Activated naive CD4-positive, alpha-beta T cell treated with anti-CD3 and anti-CD28 coated beads, Interleukin-2, amount 50 U/mL, for 24 hours (primary cell): ENCODE results near the gene DGCR2.
"Not testable (repeated sequence)": the region's sequence is repeated elsewhere in the genome, so short reads cannot be mapped to it uniquely, and the experiment has no call there.

Experiments
- H3K27ac Mint-ChIP-seq: one replicate; pipeline ENCODE4 v1.8.0; 2021; ENCODE audit warnings: mild to moderate bottlenecking, mixed read lengths
- H3K27me3 Mint-ChIP-seq: one replicate; pipeline ENCODE4 v1.8.0; 2021; ENCODE audit warnings: mixed read lengths
- H3K36me3 Mint-ChIP-seq: one replicate; pipeline ENCODE4 v1.8.0; 2021; ENCODE audit warnings: mixed read lengths
- H3K4me1 Mint-ChIP-seq: one replicate; pipeline ENCODE4 v1.8.0; 2021; ENCODE audit warnings: mixed read lengths
- H3K4me3 Mint-ChIP-seq: one replicate; pipeline ENCODE4 v1.8.0; 2021; ENCODE audit warnings: mild to moderate bottlenecking, mixed read lengths
- H3K9me3 Mint-ChIP-seq: one replicate; pipeline ENCODE4 v1.8.0; 2021; ENCODE audit warnings: mixed read lengths

Gene DGCR2

DNA sequence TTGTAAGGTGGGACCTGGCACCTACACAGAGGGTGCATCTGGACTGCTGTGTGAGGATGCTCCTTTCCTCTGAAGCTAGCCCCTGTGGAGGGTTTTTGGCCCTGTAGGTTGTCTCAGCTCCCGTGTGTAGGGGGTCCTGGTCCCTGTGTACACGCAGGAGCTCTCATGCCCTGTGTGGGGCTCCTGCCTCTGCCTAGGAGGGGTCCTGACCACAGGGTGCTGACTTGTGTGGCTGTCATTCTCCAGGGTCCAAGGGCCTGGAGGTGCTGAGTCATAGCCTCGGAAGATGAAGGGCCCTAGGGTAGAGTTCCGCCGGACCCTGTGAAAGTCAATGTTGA is 88.7 kb downstream of the DGCR2 start:
- not testable (repeated sequence) for H3K4me3 Mint-ChIP-seq, H3K27me3 Mint-ChIP-seq, H3K4me1 Mint-ChIP-seq, H3K36me3 Mint-ChIP-seq, H3K9me3 Mint-ChIP-seq, H3K27ac Mint-ChIP-seq

DNA sequence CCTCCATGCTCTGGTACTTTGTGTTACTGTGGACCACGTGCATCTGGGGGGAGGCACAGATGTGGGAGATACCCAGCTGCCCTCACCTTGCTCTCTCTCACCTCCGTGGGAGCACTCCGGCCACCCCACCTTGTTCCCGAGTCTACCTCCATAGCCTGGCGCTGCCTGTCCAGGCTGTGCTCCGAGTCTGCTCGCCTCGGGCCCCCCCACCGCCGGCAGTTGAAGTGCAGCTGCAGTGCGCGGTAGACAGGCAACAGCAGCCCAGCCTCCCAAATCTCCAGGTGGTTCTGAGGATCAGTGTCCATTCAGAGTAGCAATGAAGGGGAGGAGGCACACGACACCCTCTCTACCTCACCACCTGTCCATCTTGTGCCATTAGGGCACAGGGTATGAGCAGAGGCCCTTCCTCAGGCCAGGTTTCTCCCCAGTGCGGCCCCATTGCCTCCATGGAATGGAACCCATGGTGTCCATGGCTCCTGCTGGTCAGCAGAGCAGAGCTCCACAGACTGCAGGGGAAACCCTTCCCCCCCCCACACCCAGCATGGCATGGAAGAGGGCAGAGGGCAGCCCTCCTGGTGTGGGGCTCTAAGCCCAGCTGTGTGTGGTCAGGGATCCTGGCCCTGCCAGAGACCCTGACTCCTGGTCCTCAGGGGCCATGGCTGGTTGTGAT is 89.2 kb downstream of the DGCR2 start:
- not testable (repeated sequence) for H3K4me3 Mint-ChIP-seq, H3K27me3 Mint-ChIP-seq, H3K4me1 Mint-ChIP-seq, H3K36me3 Mint-ChIP-seq, H3K9me3 Mint-ChIP-seq, H3K27ac Mint-ChIP-seq

- H3K36me3 Mint-ChIP-seq, H3K9me3 Mint-ChIP-seq: not testable (repeated sequence)
Measured at GRCh38 chr22:19032156-19032785, 89.9 kb downstream of the DGCR2 start.

GRCh38 chr22:19030889-19031252 is 91.3 kb downstream of the DGCR2 start:
- H3K27me3 Mint-ChIP-seq, result peaks cover 13% of the 10 kb centered on the region
- H3K36me3 Mint-ChIP-seq, H3K4me3 Mint-ChIP-seq, H3K9me3 Mint-ChIP-seq, H3K4me1 Mint-ChIP-seq, H3K27ac Mint-ChIP-seq: not testable (repeated sequence)

More at GRCh38 chr22:19032156-19032785, 89.9 kb downstream of the DGCR2 start:
- H3K27ac Mint-ChIP-seq, H3K27me3 Mint-ChIP-seq, H3K4me3 Mint-ChIP-seq, H3K4me1 Mint-ChIP-seq: not testable (repeated sequence)

GRCh38 chr22:19030226-19030888 is 91.9 kb downstream of the DGCR2 start:
- not testable (repeated sequence) for H3K27ac Mint-ChIP-seq, H3K9me3 Mint-ChIP-seq, H3K36me3 Mint-ChIP-seq, H3K4me3 Mint-ChIP-seq, H3K4me1 Mint-ChIP-seq
- peaks cover 13% of the 10 kb centered on the region for H3K27me3 Mint-ChIP-seq

DNA sequence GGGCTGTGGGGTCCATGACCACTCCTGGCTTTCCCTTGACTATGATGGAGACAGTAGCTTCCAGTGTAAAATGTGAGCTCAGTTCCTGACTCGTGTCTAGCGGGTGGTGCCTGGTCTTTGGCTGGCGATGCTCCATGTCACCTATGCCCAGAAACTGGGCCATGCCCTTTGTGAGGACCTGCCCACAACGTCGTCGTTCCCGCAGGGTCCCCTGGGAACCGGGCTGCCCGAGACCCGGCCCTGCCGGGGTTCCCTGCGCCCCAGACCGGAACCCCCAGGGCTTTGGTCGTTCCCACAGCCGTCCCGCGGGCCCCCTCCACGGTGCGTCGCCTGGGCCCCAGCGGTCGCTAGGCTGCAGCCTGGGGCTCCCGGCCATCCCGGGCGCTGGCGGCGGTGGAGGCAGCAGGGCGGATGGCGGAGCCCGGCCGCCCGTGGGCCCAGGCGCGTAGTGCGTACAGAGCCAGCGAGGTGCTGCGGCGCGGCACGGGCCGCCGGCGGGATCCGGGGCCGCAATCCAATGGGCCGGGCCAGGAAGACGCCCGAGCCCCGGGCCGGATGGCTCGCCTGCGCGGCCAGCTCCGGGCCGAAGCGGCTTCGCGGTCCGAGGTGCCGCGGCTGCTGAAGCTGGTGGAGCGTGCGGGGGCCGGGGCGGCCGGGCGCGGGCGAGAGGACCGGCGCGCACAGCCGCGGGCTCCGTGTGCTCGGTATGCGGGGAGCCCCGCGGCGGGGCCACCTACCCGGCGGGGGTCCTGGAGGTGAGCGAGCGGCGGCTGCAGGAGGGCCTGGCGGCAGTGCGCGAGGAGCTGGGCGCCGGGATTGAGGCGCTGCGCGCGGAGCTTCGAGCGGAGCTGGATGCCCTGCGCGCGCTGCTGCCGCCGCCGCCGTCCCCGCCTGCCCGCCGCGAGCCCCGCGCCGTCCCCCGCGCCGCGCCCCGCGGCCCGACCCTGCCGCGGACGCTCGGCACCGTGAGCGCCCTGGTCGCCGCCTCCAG is 92.8 kb downstream of the DGCR2 start:
- not testable (repeated sequence) for H3K9me3 Mint-ChIP-seq, H3K4me3 Mint-ChIP-seq, H3K27ac Mint-ChIP-seq, H3K4me1 Mint-ChIP-seq, H3K36me3 Mint-ChIP-seq
- H3K27me3 Mint-ChIP-seq, result peaks cover 13% of the 10 kb centered on the region

DNA sequence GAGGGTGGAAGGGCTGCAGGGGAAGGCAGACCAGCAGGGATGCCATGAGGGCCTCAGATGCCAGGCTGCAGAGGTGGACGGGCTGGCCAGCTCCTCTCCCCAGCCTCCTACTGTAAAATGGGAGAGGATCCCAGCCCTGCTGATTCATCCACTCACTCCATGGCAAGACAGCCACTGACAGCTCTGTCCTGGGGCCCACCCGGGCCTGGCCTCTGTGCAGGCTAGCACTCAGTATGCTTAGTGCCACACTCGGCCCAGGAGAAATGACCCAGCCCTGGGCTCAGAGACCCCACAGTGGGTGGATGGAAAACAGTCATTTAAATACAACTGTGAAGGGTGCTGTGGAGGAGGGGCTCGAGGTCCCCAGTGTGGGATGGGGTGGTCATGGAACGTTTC is 94.2 kb downstream of the DGCR2 start:
- H3K27ac Mint-ChIP-seq, H3K4me1 Mint-ChIP-seq, H3K9me3 Mint-ChIP-seq, H3K4me3 Mint-ChIP-seq, H3K36me3 Mint-ChIP-seq: not testable (repeated sequence)
- peaks cover 18% of the 10 kb centered on the region for H3K27me3 Mint-ChIP-seq

GRCh38 chr22:19027371-19028059 is 94.7 kb downstream of the DGCR2 start:
- H3K4me3 Mint-ChIP-seq, H3K36me3 Mint-ChIP-seq, H3K9me3 Mint-ChIP-seq, H3K4me1 Mint-ChIP-seq, H3K27ac Mint-ChIP-seq: not testable (repeated sequence)
- H3K27me3 Mint-ChIP-seq, result peaks cover 22% of the 10 kb centered on the region

DNA sequence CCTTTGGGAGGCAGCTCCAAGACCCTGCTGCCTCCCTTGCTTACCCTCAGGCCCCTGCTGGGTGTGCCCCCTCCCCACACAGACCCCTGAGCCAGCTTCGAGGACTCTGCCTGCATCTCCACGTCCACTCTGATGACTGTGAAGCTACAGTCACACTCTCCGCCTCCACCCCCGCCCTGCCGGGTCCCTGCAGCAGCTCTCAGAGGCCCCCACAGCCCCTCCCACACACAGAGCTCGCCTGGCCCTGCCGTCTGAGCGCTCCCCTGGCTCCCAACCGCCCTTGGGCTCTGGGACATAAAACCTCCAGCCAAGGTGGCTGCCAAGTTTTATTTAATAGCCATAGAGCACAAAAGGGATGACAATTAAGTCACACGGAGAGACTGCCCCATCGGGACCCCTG is 96.1 kb downstream of the DGCR2 start:
- not testable (repeated sequence) for H3K27ac Mint-ChIP-seq, H3K9me3 Mint-ChIP-seq, H3K4me3 Mint-ChIP-seq, H3K4me1 Mint-ChIP-seq, H3K36me3 Mint-ChIP-seq
- peaks cover 27% of the 10 kb centered on the region for H3K27me3 Mint-ChIP-seq

- not testable (repeated sequence) for H3K27ac Mint-ChIP-seq, H3K36me3 Mint-ChIP-seq, H3K9me3 Mint-ChIP-seq, H3K4me3 Mint-ChIP-seq, H3K4me1 Mint-ChIP-seq
- H3K27me3 Mint-ChIP-seq, result peaks cover 31% of the 10 kb centered on the region
Measured at GRCh38 chr22:19024956-19025489, 97.2 kb downstream of the DGCR2 start.

DNA sequence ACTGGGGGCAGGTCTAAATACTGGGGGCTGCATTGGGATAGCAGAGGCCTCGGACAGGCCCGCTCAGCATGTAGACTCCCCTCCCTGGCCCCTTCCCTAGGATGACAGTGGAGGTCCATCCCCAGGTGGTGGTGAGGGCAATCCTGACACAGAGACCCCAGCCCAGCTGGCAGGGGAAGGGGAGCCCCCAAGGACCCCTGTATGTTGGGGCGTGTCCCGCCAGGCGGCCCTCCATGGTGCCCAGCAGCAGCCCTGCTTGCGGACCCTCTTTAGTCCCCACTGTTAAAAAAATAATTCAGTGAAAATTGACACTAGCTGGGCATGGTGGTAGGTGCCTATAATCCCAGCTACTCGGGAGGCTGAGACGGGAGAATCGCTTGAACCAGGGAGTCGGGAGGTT is 98.3 kb downstream of the DGCR2 start:
- H3K4me3 Mint-ChIP-seq, H3K27ac Mint-ChIP-seq, H3K36me3 Mint-ChIP-seq, H3K4me1 Mint-ChIP-seq, H3K9me3 Mint-ChIP-seq: not testable (repeated sequence)
- peaks cover 37% of the 10 kb centered on the region for H3K27me3 Mint-ChIP-seq

GRCh38 chr22:19022755-19023154 is 99.5 kb downstream of the DGCR2 start:
- Mint-ChIP-seq H3K27me3 (peaks cover 39% of the 10 kb centered on the region), H3K9me3 (no peaks in the 10 kb centered on the region), H3K36me3 (no peaks in the 10 kb centered on the region), H3K4me1 (no peaks in the 10 kb centered on the region), H3K27ac (no peak overlapping the region), H3K4me3 (no peak overlapping the region)

GRCh38 chr22:19019679-19020032 is 102.6 kb downstream of the DGCR2 start:
- no peaks in the 10 kb centered on the region for H3K4me1 Mint-ChIP-seq
- peaks cover 35% of the 10 kb centered on the region for H3K27me3 Mint-ChIP-seq
- H3K9me3 Mint-ChIP-seq, result no peaks in the 10 kb centered on the region
- no peaks in the 10 kb centered on the region for H3K36me3 Mint-ChIP-seq
- no peak overlapping the region for H3K27ac Mint-ChIP-seq
- H3K4me3 Mint-ChIP-seq, result no peak overlapping the region

DNA sequence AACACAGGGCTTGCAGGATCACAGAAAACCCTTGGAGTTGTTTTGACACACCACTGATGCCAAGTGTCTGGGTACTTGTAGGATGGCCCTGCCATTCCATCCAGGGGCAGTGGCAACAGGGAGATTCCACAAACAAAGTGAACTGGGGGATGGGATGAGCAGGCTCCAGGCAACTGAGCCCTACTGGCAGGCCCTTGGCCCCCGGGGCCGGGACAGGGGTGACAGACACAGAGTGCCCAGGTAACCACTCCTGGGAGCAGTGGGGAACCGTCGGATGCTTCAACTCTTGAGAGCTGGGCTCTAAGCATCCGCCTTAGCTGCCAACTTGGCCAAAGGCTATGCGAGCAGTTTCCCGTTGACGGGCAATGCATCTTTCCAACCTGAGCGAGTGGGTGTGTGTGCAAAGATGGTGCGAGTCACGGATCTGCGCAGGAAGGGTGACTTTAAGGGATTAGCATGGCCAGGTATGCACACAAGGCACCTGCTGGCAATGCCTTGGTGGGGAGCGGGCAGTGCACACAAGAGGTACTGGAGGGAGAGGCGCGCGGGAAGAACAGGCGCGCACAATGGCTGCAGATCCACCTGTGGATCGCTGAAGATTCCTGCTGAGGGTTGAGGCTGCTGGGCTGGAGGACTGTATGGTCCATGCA is 103.1 kb downstream of the DGCR2 start:
- Mint-ChIP-seq H3K4me1 (no peaks in the 10 kb centered on the region), H3K4me3 (no peak overlapping the region), H3K36me3 (no peaks in the 10 kb centered on the region), H3K27me3 (peaks cover 35% of the 10 kb centered on the region), H3K27ac (no peak overlapping the region), H3K9me3 (no peaks in the 10 kb centered on the region)

DNA sequence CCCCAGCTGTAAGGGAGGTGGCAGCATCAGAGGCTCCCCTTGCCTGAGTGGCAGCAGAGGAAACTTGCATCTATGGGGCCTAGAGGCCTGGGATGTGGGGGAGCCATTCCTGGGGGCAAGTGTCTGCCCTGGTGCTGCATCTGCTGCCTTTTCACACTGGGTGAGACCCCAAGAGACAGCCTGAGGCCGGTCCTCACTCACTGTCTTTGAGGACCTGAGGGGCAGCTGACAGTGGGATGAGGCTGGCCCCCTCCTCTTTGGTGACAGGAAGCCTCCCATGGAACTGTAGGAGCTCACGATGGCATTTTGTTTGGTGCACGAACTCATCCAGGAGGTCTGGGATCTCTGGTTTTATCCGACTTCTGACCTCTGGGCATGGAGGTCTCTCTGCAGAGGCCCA is 104.0 kb downstream of the DGCR2 start:
- no peak overlapping the region for H3K27ac Mint-ChIP-seq
- no peak overlapping the region for H3K4me3 Mint-ChIP-seq
- H3K9me3 Mint-ChIP-seq, result no peaks in the 10 kb centered on the region
- H3K36me3 Mint-ChIP-seq, result no peaks in the 10 kb centered on the region
- H3K27me3 Mint-ChIP-seq, result peaks cover 33% of the 10 kb centered on the region
- H3K4me1 Mint-ChIP-seq, result no peaks in the 10 kb centered on the region
